ENCODE results near the gene TBC1D3B. TPM values are rescaled to one million over a fixed set of nuclear protein-coding genes. Genes with fewer than 3 reads are reported as not detected.
"Not testable (repeated sequence)": the region's sequence is repeated elsewhere in the genome, so short reads cannot be mapped to it uniquely, and the experiment has no call there.

TBC1D3B gene
- total and polyA plus RNA-seq, 2 donors (not counting 3 experiments of a cell fraction or from before 2014, with no cell fraction given) = 0.81 to 3.3 TPM

DNA sequence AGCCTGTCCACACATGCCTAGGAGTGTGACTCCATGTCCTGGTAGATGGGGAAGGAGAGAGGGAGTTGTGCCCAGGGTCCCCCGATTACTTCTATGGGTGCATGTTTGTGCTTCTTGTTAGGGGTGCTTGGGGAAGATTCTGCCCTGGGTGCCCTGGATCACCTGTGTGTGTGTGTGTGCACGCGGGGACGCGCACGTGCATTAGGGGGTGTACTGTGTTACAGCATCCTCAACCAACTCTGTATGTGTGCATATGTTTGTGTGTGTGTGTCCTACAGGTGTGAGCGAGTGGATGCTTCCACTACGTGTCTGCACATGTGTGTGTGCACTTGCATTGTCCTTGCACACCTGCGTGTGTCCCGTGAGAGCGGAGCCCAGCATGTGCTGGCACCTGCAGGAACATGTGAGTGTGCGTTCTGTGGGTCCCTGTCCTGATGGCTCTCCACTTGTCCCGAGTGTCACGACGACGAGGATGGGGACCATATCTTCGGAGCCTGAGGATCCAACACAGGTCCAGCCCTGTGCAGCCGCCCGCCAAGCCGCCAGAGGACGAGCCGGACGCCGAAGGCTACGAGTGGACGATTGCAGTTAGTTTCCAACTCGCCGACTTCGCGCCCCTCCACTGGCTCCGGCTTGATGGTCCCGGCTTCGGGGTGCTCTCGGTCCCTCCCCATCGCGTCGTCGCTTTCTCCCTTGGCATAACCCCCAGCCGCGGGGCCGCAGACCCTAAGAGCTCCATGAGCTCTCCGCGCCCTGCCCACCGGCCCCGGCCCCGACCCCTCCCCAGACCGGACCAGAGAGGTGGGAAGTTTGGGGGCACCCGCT, 6.0 kb upstream of the TBC1D3B start:
- Histone ChIP-seq H3K36me3 (ENCODE audit: control insufficient read depth in 2 of 2, extremely low read depth in 1 of 2, insufficient read depth in 2 of 2, low read length in 2 of 2) (no peaks in the 10 kb centered on the region), H2AFZ (ENCODE audit: low read depth, low read length) (no peak overlapping the region), H3K27ac (ENCODE audit: insufficient read depth, low read depth, low read length) (no peak overlapping the region), H3K79me2 (ENCODE audit: control insufficient read depth, insufficient read depth, low read length) (no peaks in the 10 kb centered on the region), H3K9me1 (replicated peaks; ENCODE audit: control insufficient read depth, extremely low read depth, insufficient read depth, low read length) (no peaks in the 10 kb centered on the region), H3K27me3 (ENCODE audit: control insufficient read depth in 2 of 2, insufficient read depth in 2 of 2, low read length in 2 of 2) (peaks cover 0 to 13% of the 10 kb centered on the region in 2 experiments), H3K4me3 (replicated peaks in 1 of 3; ENCODE audit: insufficient read depth in 1 of 3, low read depth in 1 of 3, low read length in 3 of 3) (peak overlapping the region in 1 of 3 experiments; percentile 27), H3K9me3 (replicated peaks; ENCODE audit: control insufficient read depth, insufficient read depth, low read length) (no peaks in the 10 kb centered on the region), H3K9ac (replicated peaks; ENCODE audit: extremely low read depth, insufficient read depth, low read length) (no peak overlapping the region), H3K4me2 (ENCODE audit: insufficient read depth, low read length) (no peak overlapping the region), H4K20me1 (replicated peaks; ENCODE audit: control insufficient read depth, extremely low read depth, insufficient read depth, low read length) (no peaks in the 10 kb centered on the region), H3K4me1 (ENCODE audit: control insufficient read depth, extremely low read depth, insufficient read depth, low read length) (no peaks in the 10 kb centered on the region)
- dilution Hi-C loops (cut with MboI; ENCODE audit: extremely low pct_ligation_motif_present, low sequenced_read_pairs) = no loop called here
- intact Hi-C loops (cut with micrococcal nuclease) = no loop called here
- DNase-seq (ENCODE audit: low read depth, low spot score) = no peak
- TF ChIP-seq EZH2 (IDR thresholded peaks at IDR 0.05; ENCODE audit: borderline replicate concordance, low read depth, low read length, severe bottlenecking) (no peak), FOS (IDR thresholded peaks at IDR 0.05; ENCODE audit: borderline replicate concordance, insufficient read depth, low read length) (no peak), JUN (IDR thresholded peaks at IDR 0.05; ENCODE audit: borderline replicate concordance, insufficient read depth, insufficient read length, low read depth) (no peak), GATA2 (IDR thresholded peaks at IDR 0.05; ENCODE audit: insufficient read depth, insufficient read length, low read depth, low read length) (no peak), MYC (IDR thresholded peaks at IDR 0.05; ENCODE audit: low read depth, low read length) (no peak), POLR2A (IDR thresholded peaks at IDR 0.05; ENCODE audit: low read depth, low read length) (no peak), POLR2AphosphoS5 (IDR thresholded peaks at IDR 0.05; ENCODE audit: insufficient read depth, low read depth, low read length) (no peak)
- TF ChIP-seq, protein P1, sequence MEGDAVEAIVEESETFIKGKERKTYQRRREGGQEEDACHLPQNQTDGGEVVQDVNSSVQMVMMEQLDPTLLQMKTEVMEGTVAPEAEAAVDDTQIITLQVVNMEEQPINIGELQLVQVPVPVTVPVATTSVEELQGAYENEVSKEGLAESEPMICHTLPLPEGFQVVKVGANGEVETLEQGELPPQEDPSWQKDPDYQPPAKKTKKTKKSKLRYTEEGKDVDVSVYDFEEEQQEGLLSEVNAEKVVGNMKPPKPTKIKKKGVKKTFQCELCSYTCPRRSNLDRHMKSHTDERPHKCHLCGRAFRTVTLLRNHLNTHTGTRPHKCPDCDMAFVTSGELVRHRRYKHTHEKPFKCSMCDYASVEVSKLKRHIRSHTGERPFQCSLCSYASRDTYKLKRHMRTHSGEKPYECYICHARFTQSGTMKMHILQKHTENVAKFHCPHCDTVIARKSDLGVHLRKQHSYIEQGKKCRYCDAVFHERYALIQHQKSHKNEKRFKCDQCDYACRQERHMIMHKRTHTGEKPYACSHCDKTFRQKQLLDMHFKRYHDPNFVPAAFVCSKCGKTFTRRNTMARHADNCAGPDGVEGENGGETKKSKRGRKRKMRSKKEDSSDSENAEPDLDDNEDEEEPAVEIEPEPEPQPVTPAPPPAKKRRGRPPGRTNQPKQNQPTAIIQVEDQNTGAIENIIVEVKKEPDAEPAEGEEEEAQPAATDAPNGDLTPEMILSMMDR (IDR thresholded peaks at IDR 0.05; ENCODE audit: extremely low read depth in 1 of 2, insufficient read depth in 1 of 2, low read depth in 1 of 2, low read length in 2 of 2) = no peak
- TF ChIP-seq, protein P2, sequence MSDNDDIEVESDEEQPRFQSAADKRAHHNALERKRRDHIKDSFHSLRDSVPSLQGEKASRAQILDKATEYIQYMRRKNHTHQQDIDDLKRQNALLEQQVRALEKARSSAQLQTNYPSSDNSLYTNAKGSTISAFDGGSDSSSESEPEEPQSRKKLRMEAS (IDR thresholded peaks at IDR 0.05; ENCODE audit: insufficient read depth, insufficient read length) = no peak
- ChIA-PET POLR2A (no interaction called here), CTCF (interaction anchor here (1.0 to 1.2 kb wide), 2 partner anchors 11 to 13 kb away, joined by 4 to 6 read pairs; no protein-coding TSS in a partner anchor)
- no peak for FAIRE-seq
- no TSS peak for BruUV-seq (replicated peaks)

DNA sequence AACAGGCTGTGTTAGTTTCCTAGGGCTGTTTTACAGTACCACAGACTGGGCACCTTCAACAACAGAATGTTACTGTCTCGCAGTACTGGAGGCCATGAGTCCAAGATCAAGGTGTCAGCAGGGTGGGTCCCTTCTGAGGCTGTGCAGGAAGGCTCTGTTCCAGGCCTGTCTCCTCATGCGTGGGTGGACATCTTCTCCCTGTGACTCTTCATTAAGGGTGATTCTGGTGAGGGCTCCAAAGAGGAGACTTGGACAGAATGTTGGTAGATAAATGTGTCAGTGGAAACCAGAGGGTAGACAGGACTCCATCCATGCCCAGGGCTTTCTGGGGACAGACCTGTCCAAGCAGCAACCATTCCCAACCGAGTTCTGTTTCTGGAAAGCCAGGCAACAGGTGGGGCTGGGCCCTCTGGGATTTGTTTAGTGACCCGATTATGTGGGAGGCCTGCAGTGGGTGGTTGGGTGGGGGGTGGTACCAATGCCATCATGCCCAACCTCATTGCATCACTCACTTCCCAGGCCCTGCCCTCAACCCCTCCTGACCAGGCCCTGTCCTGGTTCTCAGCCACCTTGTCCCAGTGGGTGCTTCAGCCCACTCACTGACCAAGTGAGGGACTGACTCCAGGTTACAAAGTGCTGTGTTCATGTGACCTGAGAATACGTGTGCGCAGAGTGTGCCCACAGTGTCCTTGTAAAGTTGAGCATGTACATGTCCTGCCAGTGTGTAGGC, 5.2 kb upstream of the TBC1D3B start:
- H3K9me3 ChIP-seq (replicated peaks; ENCODE audit: control insufficient read depth, insufficient read depth, low read length); BruUV-seq (replicated peaks); H3K27ac ChIP-seq (ENCODE audit: insufficient read depth, low read depth, low read length); H3K79me2 ChIP-seq (ENCODE audit: control insufficient read depth, insufficient read depth, low read length); DNase-seq (ENCODE audit: low read depth, low spot score); intact Hi-C loops (cut with micrococcal nuclease); FAIRE-seq; H4K20me1 ChIP-seq (replicated peaks; ENCODE audit: control insufficient read depth, extremely low read depth, insufficient read depth, low read length); dilution Hi-C loops (cut with MboI; ENCODE audit: extremely low pct_ligation_motif_present, low sequenced_read_pairs); H3K4me1 ChIP-seq (ENCODE audit: control insufficient read depth, extremely low read depth, insufficient read depth, low read length); H3K36me3 ChIP-seq (ENCODE audit: control insufficient read depth in 2 of 2, extremely low read depth in 1 of 2, insufficient read depth in 2 of 2, low read length in 2 of 2); H3K9me1 ChIP-seq (replicated peaks; ENCODE audit: control insufficient read depth, extremely low read depth, insufficient read depth, low read length); H3K4me3 ChIP-seq (replicated peaks in 1 of 3; ENCODE audit: insufficient read depth in 1 of 3, low read depth in 1 of 3, low read length in 3 of 3); H3K9ac ChIP-seq (replicated peaks; ENCODE audit: extremely low read depth, insufficient read depth, low read length); POLR2A ChIA-PET; CTCF ChIA-PET; H3K4me2 ChIP-seq (ENCODE audit: insufficient read depth, low read length); H2AFZ ChIP-seq (ENCODE audit: low read depth, low read length): not testable (repeated sequence)
- peaks cover 0 to 13% of the 10 kb centered on the region in 2 experiments for H3K27me3 ChIP-seq (ENCODE audit: control insufficient read depth in 2 of 2, insufficient read depth in 2 of 2, low read length in 2 of 2)

Data from endothelial cell of umbilical vein (primary cell).